Purkinje cell (primary cell): Measurements from ENCODE around the gene FANCF. TPM values are rescaled to one million over a fixed set of nuclear protein-coding genes. Genes with fewer than 3 reads are reported as not detected.

ENCODE experiments used
- polyA plus RNA-seq: library from polyadenylated mRNA; unstranded; fragments of >200 nt; fragmentation: Nextera tagmentation; gene quantifications from 2 replicates; pipeline ENCODE4 v1.2.1, GENCODE V29; 2014

The FANCF gene
- 2.6 and 4.6 TPM in 2 replicates for polyA plus RNA-seq

GRCh38 chr11:22625448-22626287, at the start of gene FANCF:
Gene FANCF (minus strand): TSS chr11:22625823. CDS start chr11:22625810, 13 bp downstream.

GRCh38 chr11:22666325-22666687, 40.7 kb upstream of the FANCF start, which contains the start of gene GAS2:
Gene GAS2 (plus strand): TSS chr11:22666611. CDS start chr11:22674870, 8,259 bp downstream.

Other genes with a start within 250 kb of the FANCF start
- 14.6 and 17.1 TPM in 2 replicates for gene GAS2, start 40.8 kb upstream of the FANCF start, polyA plus RNA-seq
- gene SVIP, start 204.0 kb upstream of the FANCF start, polyA plus RNA-seq: 44.9 and 48.0 TPM in 2 replicates
- gene CCDC179, start 234.7 kb upstream of the FANCF start, polyA plus RNA-seq: not detected in 2 replicates